OCI-LY1 (cell line): Measurements from ENCODE around the gene DRD3.

Experiments
- H2AFZ ChIP-seq: fragments of 200-600 bp; sonication (generic), shearing (Covaris generic); 2 replicates; pipeline ENCODE4 v1.6.0; 2014; ENCODE audit warnings: antibody characterized with exemption, mild to moderate bottlenecking, low read length
- H3F3A ChIP-seq: fragments of 200-600 bp; sonication (generic), shearing (Covaris generic); 2 replicates; pipeline ENCODE4 v1.6.0; 2014; ENCODE audit warnings: mild to moderate bottlenecking, antibody characterized with exemption, low read length, moderate library complexity; ENCODE audit not compliant: insufficient read depth
- H3K27ac ChIP-seq: fragments of 200-600 bp; sonication (generic); 2 replicates; pipeline ENCODE4 v1.5.1; 2014; ENCODE audit warnings: low read length, mixed run types, mild to moderate bottlenecking, low read depth; ENCODE audit not compliant: poor library complexity, severe bottlenecking
- H3K27me3 ChIP-seq: fragments of 200-600 bp; sonication (generic); 2 replicates; pipeline ENCODE4 v1.6.0; 2014; ENCODE audit warnings: antibody characterized with exemption, mild to moderate bottlenecking, low read length, moderate library complexity; ENCODE audit not compliant: insufficient read depth
- H3K36me3 ChIP-seq: fragments of 200-600 bp; sonication (generic); 2 replicates; pipeline ENCODE4 v1.6.1; 2014; ENCODE audit warnings: mild to moderate bottlenecking, antibody characterized with exemption, low read length, moderate library complexity, mixed read lengths; ENCODE audit not compliant: insufficient read depth
- H3K4me1 ChIP-seq: fragments of 200-600 bp; sonication (generic); 2 replicates; pipeline ENCODE4 v1.5.1; 2014; ENCODE audit warnings: mild to moderate bottlenecking, low read length, moderate library complexity; ENCODE audit not compliant: insufficient read depth, severe bottlenecking
- H3K4me2 ChIP-seq: fragments of 200-600 bp; sonication (generic), shearing (Covaris generic); 2 replicates; pipeline ENCODE4 v1.6.1; 2014; ENCODE audit warnings: low read length
- H3K4me3 ChIP-seq: fragments of 200-600 bp; sonication (generic); 2 replicates; pipeline ENCODE4 v1.5.1; 2014; ENCODE audit warnings: low read length, low read depth, mild to moderate bottlenecking, mixed read lengths; ENCODE audit not compliant: poor library complexity, severe bottlenecking
- H3K79me2 ChIP-seq: fragments of 200-600 bp; shearing (Covaris generic); 2 replicates; pipeline ENCODE4 v1.6.1; 2016; ENCODE audit warnings: mixed run types, low read length, mixed read lengths; ENCODE audit not compliant: insufficient read depth
- H3K9ac ChIP-seq: fragments of 200-600 bp; sonication (generic), shearing (Covaris generic); 2 replicates; pipeline ENCODE4 v1.6.1; 2014; ENCODE audit warnings: mild to moderate bottlenecking, low read length, mixed read lengths
- H3K9me2 ChIP-seq: fragments of 200-600 bp; sonication (generic), shearing (Covaris generic); 2 replicates; pipeline ENCODE4 v1.6.1; 2014; ENCODE audit warnings: low read depth, mild to moderate bottlenecking, low read length, mixed read lengths
- H3K9me3 ChIP-seq: fragments of 200-600 bp; shearing (Covaris generic); 2 replicates; pipeline ENCODE4 v1.6.1; 2014; ENCODE audit warnings: low read length, mixed read lengths
- H4K20me1 ChIP-seq: fragments of 200-600 bp; sonication (generic), shearing (Covaris generic); 2 replicates; pipeline ENCODE4 v1.6.0; 2016; ENCODE audit warnings: mild to moderate bottlenecking, low read length; ENCODE audit not compliant: insufficient read depth
- CTCF ChIP-seq: fragments of 200-600 bp; sonication (generic), shearing (Covaris generic); IDR thresholded peaks from 2 replicates; pipeline ENCODE4 v1.5.1; 2017; ENCODE audit warnings: mild to moderate bottlenecking, antibody characterized with exemption, low read length, moderate library complexity, mixed read lengths
- EZH2 ChIP-seq: fragments of 200-600 bp; sonication (generic), shearing (Covaris generic); IDR thresholded peaks from 2 replicates; pipeline ENCODE4 v1.8.0; 2017; ENCODE audit warnings: borderline replicate concordance, mixed run types, mild to moderate bottlenecking, antibody characterized with exemption, low read length, moderate library complexity, mixed read lengths

The DRD3 gene

GRCh38 chr3:114120211-114120610, 58.6 kb downstream of the DRD3 start:
- H3K36me3 ChIP-seq = no peaks in the 10 kb centered on the region
- H3K4me3 ChIP-seq = no peak overlapping the region
- H4K20me1 ChIP-seq = no peaks in the 10 kb centered on the region
- no peak overlapping the region for H3K9ac ChIP-seq
- no peaks in the 10 kb centered on the region for H3K4me1 ChIP-seq
- TF ChIP-seq CTCF = no peak
- no peak for TF ChIP-seq EZH2
- H3K9me2 ChIP-seq = no peaks in the 10 kb centered on the region
- no peak overlapping the region for H3K27ac ChIP-seq
- no peak overlapping the region for H3K4me2 ChIP-seq
- H2AFZ ChIP-seq = no peak overlapping the region
- H3K79me2 ChIP-seq = no peaks in the 10 kb centered on the region
- peaks cover 4% of the 10 kb centered on the region; the same call in 1 of the 2 replicates for H3K27me3 ChIP-seq
- no peaks in the 10 kb centered on the region; the same call in 1 of the 2 replicates for H3K9me3 ChIP-seq
- no peaks in the 10 kb centered on the region for H3F3A ChIP-seq

GRCh38 chr3:114119776-114120175, 59.1 kb downstream of the DRD3 start:
- Histone ChIP-seq H3F3A (no peaks in the 10 kb centered on the region), H3K9me3 (no peaks in the 10 kb centered on the region; the same call in 1 of the 2 replicates), H3K4me2 (no peak overlapping the region), H3K9me2 (no peaks in the 10 kb centered on the region), H3K4me3 (no peak overlapping the region), H3K36me3 (no peaks in the 10 kb centered on the region), H3K27me3 (peaks cover 4% of the 10 kb centered on the region; the same call in 1 of the 2 replicates), H3K79me2 (no peaks in the 10 kb centered on the region), H4K20me1 (no peaks in the 10 kb centered on the region), H3K9ac (no peak overlapping the region), H3K4me1 (no peaks in the 10 kb centered on the region), H2AFZ (no peak overlapping the region), H3K27ac (no peak overlapping the region)
- TF ChIP-seq EZH2 (no peak), CTCF (no peak)

GRCh38 chr3:114115143-114115542, 63.7 kb downstream of the DRD3 start:
- TF ChIP-seq EZH2 (no peak), CTCF (no peak)

More at GRCh38 chr3:114115143-114115542, 63.7 kb downstream of the DRD3 start:
- Histone ChIP-seq H3K4me2 (no peak overlapping the region), H3K4me1 (no peaks in the 10 kb centered on the region), H4K20me1 (no peaks in the 10 kb centered on the region), H2AFZ (no peak overlapping the region), H3K27me3 (0 out of 2 replicates have a peak, but pooled peaks cover 1% of the 10 kb centered on the region), H3F3A (no peaks in the 10 kb centered on the region), H3K9me3 (no peaks in the 10 kb centered on the region), H3K27ac (no peak overlapping the region), H3K9ac (no peak overlapping the region), H3K4me3 (no peak overlapping the region), H3K36me3 (no peaks in the 10 kb centered on the region), H3K9me2 (no peaks in the 10 kb centered on the region), H3K79me2 (no peaks in the 10 kb centered on the region)
